GM19397 (cell line): Measurements from ENCODE around the gene ZCCHC3.
"Not testable (repeated sequence)": the region's sequence is repeated elsewhere in the genome, so short reads cannot be mapped to it uniquely, and the experiment has no call there.

Source experiments
- ATAC-seq: cut with Tn5 transposase; IDR thresholded peaks from one replicate; pipeline ENCODE4 v1.9.1; 2021; ENCODE audit warnings: mild to moderate bottlenecking, moderate library complexity; ENCODE audit not compliant: unreplicated experiment

ZCCHC3 gene, protein sequence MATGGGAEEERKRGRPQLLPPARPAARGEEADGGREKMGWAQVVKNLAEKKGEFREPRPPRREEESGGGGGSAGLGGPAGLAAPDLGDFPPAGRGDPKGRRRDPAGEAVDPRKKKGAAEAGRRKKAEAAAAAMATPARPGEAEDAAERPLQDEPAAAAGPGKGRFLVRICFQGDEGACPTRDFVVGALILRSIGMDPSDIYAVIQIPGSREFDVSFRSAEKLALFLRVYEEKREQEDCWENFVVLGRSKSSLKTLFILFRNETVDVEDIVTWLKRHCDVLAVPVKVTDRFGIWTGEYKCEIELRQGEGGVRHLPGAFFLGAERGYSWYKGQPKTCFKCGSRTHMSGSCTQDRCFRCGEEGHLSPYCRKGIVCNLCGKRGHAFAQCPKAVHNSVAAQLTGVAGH

DNA sequence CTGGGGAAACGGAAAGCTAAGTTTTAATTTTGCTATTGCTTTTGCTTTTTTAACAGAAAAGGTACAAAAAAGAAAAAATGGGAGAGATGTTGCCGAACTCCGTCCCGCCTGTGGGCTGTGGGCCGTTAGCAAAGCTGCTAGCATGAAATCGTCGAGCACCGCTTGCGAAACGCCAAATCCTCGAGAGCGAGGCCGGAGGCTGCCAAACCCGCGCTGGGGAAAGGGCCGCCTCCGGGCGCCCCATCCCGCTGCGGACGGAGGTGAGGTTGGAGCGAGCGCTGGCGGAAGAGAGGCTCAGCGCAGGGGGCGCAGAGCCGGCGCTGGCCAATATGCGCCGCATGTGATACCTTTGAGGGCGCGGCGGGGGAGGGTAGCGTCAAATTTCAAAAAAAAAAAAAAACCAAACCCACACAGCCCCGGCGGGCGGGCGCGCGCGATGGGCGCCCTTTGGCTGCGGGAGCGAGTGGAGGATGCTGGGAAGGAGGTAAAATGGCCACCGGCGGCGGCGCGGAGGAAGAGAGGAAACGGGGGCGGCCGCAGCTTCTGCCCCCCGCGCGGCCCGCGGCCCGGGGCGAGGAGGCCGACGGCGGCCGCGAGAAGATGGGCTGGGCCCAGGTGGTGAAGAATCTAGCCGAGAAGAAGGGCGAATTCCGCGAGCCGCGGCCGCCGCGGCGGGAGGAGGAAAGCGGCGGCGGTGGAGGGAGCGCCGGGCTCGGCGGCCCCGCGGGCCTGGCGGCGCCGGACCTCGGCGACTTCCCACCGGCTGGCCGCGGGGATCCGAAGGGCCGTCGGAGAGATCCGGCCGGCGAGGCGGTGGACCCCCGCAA lies at the start of gene ZCCHC3:
Gene ZCCHC3 (plus strand): TSS at position 473 of the 827 bp plus-strand sequence. CDS start 17 bp downstream, at position 490.
- peak; percentile 74 for ATAC-seq

- no peak for ATAC-seq
Measured at GRCh38 chr20:251354-251753, 46.0 kb upstream of the ZCCHC3 start.

DNA sequence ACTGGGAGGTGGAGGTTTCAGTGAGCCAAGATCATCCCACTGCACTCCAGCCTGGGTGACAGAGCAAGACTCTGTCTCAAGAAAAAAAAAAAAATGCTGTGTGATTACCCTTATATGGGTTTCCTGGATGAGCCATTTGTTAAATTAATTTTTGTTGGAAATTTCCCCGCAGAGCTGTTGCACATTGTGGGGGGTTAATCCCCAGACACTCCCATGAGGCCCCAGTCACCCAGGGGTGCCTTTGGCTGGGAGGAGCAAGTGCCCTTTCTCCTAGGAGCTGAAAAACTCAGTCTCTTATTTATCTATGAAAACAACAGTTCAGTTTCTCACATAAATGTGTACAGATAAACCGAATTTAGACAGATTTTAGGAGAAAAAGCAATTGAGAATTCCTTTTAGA lies 44.6 kb upstream of the ZCCHC3 start:
- ATAC-seq = no peak

- not testable (repeated sequence) for ATAC-seq
Measured at GRCh38 chr20:253447-253846, 43.9 kb upstream of the ZCCHC3 start.

DNA sequence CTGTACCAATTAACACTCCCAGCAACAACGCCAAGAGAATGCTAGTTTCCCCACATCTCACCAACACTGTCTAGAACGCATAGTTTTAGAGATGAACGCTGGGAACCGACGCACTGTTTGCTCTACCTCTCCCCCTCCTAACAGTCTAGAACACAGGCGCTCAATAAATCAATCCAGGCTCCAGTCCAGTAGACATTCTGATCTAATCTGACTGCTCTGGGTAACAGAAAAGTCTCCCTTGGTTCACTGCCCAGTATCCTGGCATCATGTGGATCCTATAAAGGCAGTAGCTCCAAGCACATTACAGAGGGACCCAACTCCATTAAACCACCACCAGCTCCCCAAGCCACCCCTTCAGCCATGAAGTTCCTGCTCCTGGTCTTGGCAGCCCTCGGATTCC lies 40.0 kb upstream of the ZCCHC3 start, which contains the start of gene DEFB132:
Gene DEFB132 (plus strand): TSS at position 306 of the 400 bp plus-strand sequence. CDS start 55 bp downstream, at position 361.
- no peak for ATAC-seq

GRCh38 chr20:258269-258858 lies 39.0 kb upstream of the ZCCHC3 start:
- no peak for ATAC-seq

GRCh38 chr20:258963-259362 lies 38.4 kb upstream of the ZCCHC3 start:
- ATAC-seq = no peak

DNA sequence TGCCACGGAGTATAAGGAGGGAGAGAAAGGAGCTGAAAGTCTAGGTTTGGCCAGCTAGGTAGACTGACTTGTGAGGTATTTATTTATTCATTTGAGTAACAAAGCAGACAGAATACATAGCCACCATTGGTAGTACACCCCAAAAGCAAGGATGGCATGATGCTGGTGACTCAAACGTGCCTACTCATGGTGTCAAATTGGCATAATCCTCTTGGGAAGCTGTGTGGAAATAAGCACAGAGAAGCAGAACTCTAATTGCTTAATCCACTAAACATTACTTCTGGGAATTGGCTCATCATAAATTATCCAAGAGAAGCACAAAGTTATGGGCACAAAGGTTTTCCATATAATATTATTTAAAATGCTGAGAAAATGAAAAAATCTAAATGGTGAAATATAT lies 37.4 kb upstream of the ZCCHC3 start:
- ATAC-seq = no peak

GRCh38 chr20:263701-264100 lies 33.7 kb upstream of the ZCCHC3 start:
- no peak for ATAC-seq

GRCh38 chr20:266596-267562 lies 30.5 kb upstream of the ZCCHC3 start:
- peak; percentile 82 for ATAC-seq

DNA sequence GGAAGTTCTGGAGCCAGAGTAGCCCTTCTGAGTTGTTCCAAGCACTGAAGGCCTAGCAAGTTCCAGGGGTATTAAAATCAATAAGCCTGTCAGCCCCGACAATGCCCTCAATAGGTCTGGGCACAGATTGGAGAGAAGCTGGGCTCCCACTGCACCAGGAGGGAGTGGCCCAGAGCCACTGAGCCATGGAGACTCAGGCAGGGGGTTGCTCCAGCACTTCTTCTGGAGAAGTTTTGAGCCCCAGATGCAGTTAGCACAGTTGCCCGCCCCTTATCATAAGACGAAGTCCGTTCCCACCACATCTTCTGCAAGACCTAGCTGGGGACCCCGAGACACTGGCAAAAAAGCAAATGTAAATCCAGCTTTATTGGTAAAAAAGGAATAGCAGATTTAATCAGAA lies 26.9 kb upstream of the ZCCHC3 start:
- no peak for ATAC-seq

GRCh38 chr20:271069-271468 lies 26.3 kb upstream of the ZCCHC3 start:
- ATAC-seq = no peak

- ATAC-seq = no peak
Measured at GRCh38 chr20:271528-271927, 25.8 kb upstream of the ZCCHC3 start.

- no peak for ATAC-seq
Measured at GRCh38 chr20:272718-273117, 24.7 kb upstream of the ZCCHC3 start.

GRCh38 chr20:273884-274283 lies 23.5 kb upstream of the ZCCHC3 start:
- no peak for ATAC-seq

DNA sequence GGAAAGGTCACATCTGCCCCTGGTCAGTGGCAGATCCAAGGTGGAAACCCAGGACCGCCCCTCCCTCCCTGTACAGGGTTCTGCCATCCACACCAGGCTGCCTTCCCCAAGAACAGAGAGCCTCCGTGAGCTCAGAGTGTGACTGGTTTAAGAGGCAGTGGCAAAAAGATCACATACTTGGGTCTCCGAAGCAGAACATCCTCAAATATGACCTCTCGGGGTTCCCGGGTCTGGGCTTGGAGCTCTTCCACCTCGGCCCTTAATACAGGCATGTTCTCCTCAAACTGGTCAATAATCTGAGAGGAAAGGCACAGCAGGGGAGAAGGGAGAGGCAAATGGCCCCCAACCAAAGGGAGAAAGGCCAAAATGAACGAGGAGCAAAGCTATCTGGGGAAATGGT lies 21.6 kb upstream of the ZCCHC3 start:
- no peak for ATAC-seq

DNA sequence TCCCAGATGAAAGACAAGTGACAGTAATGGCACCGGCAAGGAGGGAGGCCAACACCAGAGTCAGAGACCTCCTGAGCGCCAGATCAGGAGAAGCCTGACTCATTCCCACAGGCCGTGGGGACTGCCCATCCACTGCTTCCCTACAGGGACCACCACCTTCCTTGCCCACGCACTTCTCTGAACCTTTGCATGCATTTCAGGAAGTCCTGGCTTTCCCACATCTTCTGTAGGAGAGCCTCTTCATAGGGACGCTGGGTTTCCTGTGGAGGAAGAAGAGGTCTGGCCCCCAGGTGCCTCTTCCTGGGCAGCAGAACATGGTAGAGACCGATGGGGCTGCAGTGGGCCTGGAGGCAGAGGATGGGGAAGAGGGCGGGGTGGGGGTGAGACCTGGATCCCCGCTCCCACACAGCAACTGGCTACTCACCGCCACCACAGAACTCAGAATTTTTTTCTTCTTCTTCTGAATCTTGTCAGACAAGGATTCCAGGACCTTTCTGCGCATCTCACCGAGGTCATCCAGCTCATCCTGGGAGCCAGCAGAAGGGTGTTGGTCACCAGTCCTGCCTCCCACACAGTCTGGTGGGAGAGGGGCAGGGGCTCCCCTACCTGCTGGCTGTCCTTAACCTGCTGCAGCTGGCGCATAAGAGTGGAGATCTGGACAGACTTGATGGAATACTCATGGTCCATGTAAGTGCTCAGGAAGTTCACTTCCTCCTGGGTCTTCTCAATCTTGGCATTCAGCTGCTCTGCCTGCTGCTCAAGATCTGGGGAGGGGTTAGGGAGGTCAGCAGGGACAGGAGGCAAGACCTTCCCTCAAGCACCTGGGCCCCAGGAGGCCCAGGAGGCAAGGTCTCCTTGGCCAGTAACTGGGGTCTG lies 20.5 kb upstream of the ZCCHC3 start:
- ATAC-seq = no peak

DNA sequence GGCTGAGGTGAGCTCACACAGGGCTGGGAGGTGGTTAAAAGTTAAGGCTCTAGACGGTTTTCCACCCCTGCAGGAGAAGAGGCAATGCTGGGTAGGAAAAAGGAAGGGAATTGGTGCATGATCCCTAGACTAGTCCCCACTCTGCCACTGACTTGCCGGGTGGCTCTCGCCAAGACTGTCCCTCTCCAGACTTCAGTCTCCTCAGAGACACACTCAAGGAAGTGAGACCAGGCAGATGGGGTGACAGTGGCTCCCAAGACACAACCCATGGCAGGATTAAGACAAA lies 19.9 kb upstream of the ZCCHC3 start:
- ATAC-seq = no peak

DNA sequence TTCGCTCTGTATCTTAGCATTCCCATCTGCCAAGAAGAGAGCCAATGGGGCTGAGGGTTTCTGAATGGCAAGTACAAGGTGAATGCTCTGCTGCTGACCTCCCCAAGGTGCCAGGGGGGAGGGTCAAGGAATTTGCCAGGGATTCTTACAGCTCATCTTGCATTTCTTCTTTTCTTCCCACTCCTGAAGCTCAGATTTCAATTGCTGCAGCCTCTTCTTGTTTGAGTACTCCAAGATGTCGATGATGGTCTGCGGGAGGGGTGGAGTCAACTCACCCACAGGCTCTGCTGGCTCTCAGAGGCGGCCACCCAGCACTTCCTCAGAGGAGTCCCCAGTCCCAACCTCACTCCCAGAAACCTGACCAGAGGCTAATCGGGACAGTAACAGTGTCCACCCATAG lies 19.2 kb upstream of the ZCCHC3 start:
- ATAC-seq = no peak
